IPS-11a (cell line): ENCODE measurements around the gene ASIC2.

Source experiments
- H3K4me3 ChIP-seq: one replicate; pipeline ENCODE4 v1.5.1; 2013; ENCODE audit warnings: low read depth, low read length, control low read depth

Gene ASIC2

GRCh38 chr17:33118391-33119075 lies 174.6 kb downstream of the ASIC2 start:
- no peak overlapping the region for H3K4me3 ChIP-seq

- no peak overlapping the region for H3K4me3 ChIP-seq
Measured at GRCh38 chr17:33116021-33116551, 177.0 kb downstream of the ASIC2 start.

GRCh38 chr17:33115366-33115765 lies 177.7 kb downstream of the ASIC2 start:
- H3K4me3 ChIP-seq = no peak overlapping the region

- H3K4me3 ChIP-seq = no peak overlapping the region
Measured at GRCh38 chr17:33113991-33114370, 179.1 kb downstream of the ASIC2 start.

GRCh38 chr17:33113276-33113990 lies 179.7 kb downstream of the ASIC2 start:
- no peak overlapping the region for H3K4me3 ChIP-seq

GRCh38 chr17:33112763-33113162 lies 180.3 kb downstream of the ASIC2 start:
- H3K4me3 ChIP-seq = no peak overlapping the region

GRCh38 chr17:33109336-33110072 lies 183.6 kb downstream of the ASIC2 start:
- no peak overlapping the region for H3K4me3 ChIP-seq

- no peak overlapping the region for H3K4me3 ChIP-seq
Measured at GRCh38 chr17:33106525-33107165, 186.4 kb downstream of the ASIC2 start.

- H3K4me3 ChIP-seq = no peak overlapping the region
Measured at GRCh38 chr17:33105911-33106310, 187.2 kb downstream of the ASIC2 start.

- H3K4me3 ChIP-seq = no peak overlapping the region
Measured at GRCh38 chr17:33099906-33100305, 193.2 kb downstream of the ASIC2 start.

- H3K4me3 ChIP-seq = no peak overlapping the region
Measured at GRCh38 chr17:33099252-33099651, 193.8 kb downstream of the ASIC2 start.

GRCh38 chr17:33097411-33097810 lies 195.7 kb downstream of the ASIC2 start:
- H3K4me3 ChIP-seq = no peak overlapping the region

GRCh38 chr17:33096161-33096560 lies 196.9 kb downstream of the ASIC2 start:
- H3K4me3 ChIP-seq = no peak overlapping the region

- no peak overlapping the region for H3K4me3 ChIP-seq
Measured at GRCh38 chr17:33091271-33091670, 201.8 kb downstream of the ASIC2 start.

GRCh38 chr17:33090806-33091205 lies 202.3 kb downstream of the ASIC2 start:
- no peak overlapping the region for H3K4me3 ChIP-seq

- no peak overlapping the region for H3K4me3 ChIP-seq
Measured at GRCh38 chr17:33086878-33087277, 206.2 kb downstream of the ASIC2 start.

- H3K4me3 ChIP-seq = no peak overlapping the region
Measured at GRCh38 chr17:33086041-33086440, 207.1 kb downstream of the ASIC2 start.

- no peak overlapping the region for H3K4me3 ChIP-seq
Measured at GRCh38 chr17:33085256-33085655, 207.8 kb downstream of the ASIC2 start.

- no peak overlapping the region for H3K4me3 ChIP-seq
Measured at GRCh38 chr17:33084755-33085154, 208.3 kb downstream of the ASIC2 start.

GRCh38 chr17:33082529-33083173 lies 210.4 kb downstream of the ASIC2 start:
- no peak overlapping the region for H3K4me3 ChIP-seq

GRCh38 chr17:33080091-33080490 lies 213.0 kb downstream of the ASIC2 start:
- H3K4me3 ChIP-seq = no peak overlapping the region
